ENCODE measurements around the gene ZFP90.

DNA sequence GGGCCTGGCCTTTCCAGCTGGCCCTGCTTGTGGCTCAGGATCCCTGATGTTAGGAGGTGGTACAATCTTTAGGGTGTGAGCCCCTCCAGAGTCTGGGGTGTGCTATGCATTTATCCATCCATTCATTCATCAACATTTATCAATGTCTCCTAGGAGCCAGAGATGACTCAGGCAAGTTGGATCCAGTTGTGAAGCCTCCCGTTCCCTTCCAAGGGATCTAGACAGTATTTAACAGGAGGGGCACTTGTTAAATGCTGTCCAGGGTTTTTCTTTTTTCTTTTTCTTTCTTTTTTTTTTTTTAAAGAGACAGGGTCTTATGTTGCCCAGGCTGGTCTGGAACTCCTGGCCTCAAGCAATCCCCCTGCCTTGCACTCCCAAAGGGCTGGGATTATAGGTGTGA is 48.7 kb upstream of the ZFP90 start:
- TF ChIP-seq, protein P1, sequence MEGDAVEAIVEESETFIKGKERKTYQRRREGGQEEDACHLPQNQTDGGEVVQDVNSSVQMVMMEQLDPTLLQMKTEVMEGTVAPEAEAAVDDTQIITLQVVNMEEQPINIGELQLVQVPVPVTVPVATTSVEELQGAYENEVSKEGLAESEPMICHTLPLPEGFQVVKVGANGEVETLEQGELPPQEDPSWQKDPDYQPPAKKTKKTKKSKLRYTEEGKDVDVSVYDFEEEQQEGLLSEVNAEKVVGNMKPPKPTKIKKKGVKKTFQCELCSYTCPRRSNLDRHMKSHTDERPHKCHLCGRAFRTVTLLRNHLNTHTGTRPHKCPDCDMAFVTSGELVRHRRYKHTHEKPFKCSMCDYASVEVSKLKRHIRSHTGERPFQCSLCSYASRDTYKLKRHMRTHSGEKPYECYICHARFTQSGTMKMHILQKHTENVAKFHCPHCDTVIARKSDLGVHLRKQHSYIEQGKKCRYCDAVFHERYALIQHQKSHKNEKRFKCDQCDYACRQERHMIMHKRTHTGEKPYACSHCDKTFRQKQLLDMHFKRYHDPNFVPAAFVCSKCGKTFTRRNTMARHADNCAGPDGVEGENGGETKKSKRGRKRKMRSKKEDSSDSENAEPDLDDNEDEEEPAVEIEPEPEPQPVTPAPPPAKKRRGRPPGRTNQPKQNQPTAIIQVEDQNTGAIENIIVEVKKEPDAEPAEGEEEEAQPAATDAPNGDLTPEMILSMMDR (IDR thresholded peaks at IDR 0.05; ENCODE audit: low read depth, low read length), result no peak
- TF ChIP-seq MYC (IDR thresholded peaks at IDR 0.05; ENCODE audit: low read depth, low read length) (no peak), POLR2A (IDR thresholded peaks at IDR 0.05; ENCODE audit: extremely low read depth, insufficient read length) (no peak)
